ENCODE results near the gene C1orf216. TPM values are rescaled to one million over a fixed set of nuclear protein-coding genes. Genes with fewer than 3 reads are reported as not detected.
"Not testable (repeated sequence)": the region's sequence is repeated elsewhere in the genome, so short reads cannot be mapped to it uniquely, and the experiment has no call there.

C1orf216 gene
- total RNA-seq, 4 donors from 2014 or later = 9.1 to 21.8 (median 18.4) TPM

DNA sequence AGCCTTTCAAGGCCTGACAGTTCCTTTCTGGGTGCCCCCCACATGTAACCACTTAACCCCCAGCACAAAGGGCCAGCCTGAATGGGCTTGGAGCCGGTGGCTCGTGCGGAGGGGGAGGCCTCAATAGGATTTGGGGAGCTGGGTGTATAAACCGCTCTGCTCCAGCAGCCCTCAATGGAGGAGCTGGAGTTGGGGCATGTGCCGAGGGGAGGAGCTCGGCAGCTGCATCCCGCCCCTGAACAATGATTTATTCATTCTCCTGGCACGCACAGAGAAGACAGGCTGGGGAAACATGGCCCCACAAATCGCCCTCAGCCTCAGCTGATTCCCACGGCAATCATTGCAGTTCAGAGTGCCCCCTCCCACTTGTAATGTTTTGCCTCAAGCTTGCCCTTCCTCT is 6.9 kb upstream of the C1orf216 start:
- no peak for DNase-seq
- no peaks in the 10 kb centered on the region for H3K36me3 ChIP-seq
- no peaks in the 10 kb centered on the region for H3K27me3 ChIP-seq

DNA sequence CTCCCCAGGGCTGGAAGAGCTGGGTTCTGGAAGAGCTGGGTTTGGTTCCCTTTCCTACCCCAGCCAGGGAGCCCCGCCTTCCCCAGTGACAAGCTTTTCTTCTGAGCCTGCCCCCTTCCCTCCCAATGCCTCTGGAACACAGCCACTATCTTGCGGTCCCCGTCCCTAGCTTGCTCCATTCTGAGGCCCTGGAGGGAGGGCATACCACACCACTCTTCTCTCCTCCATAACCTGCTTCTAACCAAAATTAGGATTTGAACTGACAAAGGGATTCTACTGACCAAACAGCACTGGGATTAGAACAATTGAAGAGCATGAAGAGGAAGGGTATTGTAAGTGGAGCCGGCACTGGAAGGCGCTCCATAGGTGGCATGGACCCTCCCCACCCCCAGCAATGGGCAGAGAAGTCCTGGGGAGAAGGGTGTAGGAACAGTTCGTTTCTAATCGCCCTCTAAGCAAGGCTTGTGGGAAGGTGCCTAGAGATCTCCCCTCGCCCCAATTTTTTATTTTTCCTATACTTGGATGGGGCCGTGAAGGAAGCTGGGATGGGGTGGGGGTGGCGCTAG is 690 bp downstream of the C1orf216 start:
- no peak for TF ChIP-seq POLR2A (IDR thresholded peaks at IDR 0.05)
- TF ChIP-seq, protein P1, sequence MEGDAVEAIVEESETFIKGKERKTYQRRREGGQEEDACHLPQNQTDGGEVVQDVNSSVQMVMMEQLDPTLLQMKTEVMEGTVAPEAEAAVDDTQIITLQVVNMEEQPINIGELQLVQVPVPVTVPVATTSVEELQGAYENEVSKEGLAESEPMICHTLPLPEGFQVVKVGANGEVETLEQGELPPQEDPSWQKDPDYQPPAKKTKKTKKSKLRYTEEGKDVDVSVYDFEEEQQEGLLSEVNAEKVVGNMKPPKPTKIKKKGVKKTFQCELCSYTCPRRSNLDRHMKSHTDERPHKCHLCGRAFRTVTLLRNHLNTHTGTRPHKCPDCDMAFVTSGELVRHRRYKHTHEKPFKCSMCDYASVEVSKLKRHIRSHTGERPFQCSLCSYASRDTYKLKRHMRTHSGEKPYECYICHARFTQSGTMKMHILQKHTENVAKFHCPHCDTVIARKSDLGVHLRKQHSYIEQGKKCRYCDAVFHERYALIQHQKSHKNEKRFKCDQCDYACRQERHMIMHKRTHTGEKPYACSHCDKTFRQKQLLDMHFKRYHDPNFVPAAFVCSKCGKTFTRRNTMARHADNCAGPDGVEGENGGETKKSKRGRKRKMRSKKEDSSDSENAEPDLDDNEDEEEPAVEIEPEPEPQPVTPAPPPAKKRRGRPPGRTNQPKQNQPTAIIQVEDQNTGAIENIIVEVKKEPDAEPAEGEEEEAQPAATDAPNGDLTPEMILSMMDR (IDR thresholded peaks at IDR 0.05) = no peak
- intact Hi-C loops (cut with DNase I; ENCODE audit: low total_unique reads) = no loop called here
- DNase-seq = peak; percentile 49 to 57
- H3K4me1 ChIP-seq = peaks cover 0 to 15% of the 10 kb centered on the region in 2 donors
- H3K4me3 ChIP-seq = peak overlapping the region; percentile 65 to 95
- no peaks in the 10 kb centered on the region for H3K36me3 ChIP-seq
- peak overlapping the region; percentile 82 to 90 for H3K27ac ChIP-seq
- H3K27me3 ChIP-seq = no peaks in the 10 kb centered on the region
- no peaks in the 10 kb centered on the region for H3K9me3 ChIP-seq

More for the DNA sequence above, 6.9 kb upstream of the C1orf216 start:
- no peaks in the 10 kb centered on the region for H3K9me3 ChIP-seq
- TF ChIP-seq, protein P1 (IDR thresholded peaks at IDR 0.05) = no peak
- no peak for TF ChIP-seq POLR2A (IDR thresholded peaks at IDR 0.05)
- no peak overlapping the region for H3K4me3 ChIP-seq
- no peaks in the 10 kb centered on the region for H3K4me1 ChIP-seq
- intact Hi-C loops (cut with DNase I; ENCODE audit: low total_unique reads) = loop anchor here (5.0 kb wide), 1 partner anchor 158 kb away; no protein-coding TSS in a partner anchor
- H3K27ac ChIP-seq = no peak overlapping the region

DNA sequence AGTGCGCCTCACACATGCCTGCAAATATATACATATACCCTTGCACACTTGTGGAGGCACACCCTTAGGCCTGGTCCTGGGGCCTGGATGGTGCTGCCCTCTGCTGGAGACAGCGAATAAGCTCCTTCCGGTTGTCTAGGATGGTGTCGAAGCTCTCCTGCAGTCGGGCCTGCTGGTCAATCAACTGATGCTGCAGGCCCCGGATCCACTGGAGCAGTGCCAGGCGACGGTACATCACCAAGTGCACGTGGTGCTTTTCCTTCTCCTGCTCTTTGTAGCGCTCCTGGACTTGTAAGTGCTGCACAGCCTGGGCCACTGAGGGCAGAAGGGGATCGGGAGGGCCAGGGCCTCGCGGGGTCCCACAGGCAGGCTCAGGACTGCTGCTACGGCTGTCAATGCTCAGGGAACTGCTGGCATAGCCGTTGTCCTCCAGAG is 3.1 kb downstream of the C1orf216 start:
- DNase-seq = peak; percentile 51 to 59
- intact Hi-C loops (cut with DNase I; ENCODE audit: low total_unique reads) = no loop called here
- peaks cover 0 to 15% of the 10 kb centered on the region in 2 donors for H3K4me1 ChIP-seq
- H3K9me3 ChIP-seq = no peaks in the 10 kb centered on the region
- H3K4me3 ChIP-seq = no peak overlapping the region
- no peaks in the 10 kb centered on the region for H3K27me3 ChIP-seq
- no peak overlapping the region for H3K27ac ChIP-seq
- TF ChIP-seq POLR2A (IDR thresholded peaks at IDR 0.05) = no peak
- TF ChIP-seq, protein P1 (IDR thresholded peaks at IDR 0.05) = peak; percentile 47 to 68 (median 50)
- no peaks in the 10 kb centered on the region for H3K36me3 ChIP-seq

DNA sequence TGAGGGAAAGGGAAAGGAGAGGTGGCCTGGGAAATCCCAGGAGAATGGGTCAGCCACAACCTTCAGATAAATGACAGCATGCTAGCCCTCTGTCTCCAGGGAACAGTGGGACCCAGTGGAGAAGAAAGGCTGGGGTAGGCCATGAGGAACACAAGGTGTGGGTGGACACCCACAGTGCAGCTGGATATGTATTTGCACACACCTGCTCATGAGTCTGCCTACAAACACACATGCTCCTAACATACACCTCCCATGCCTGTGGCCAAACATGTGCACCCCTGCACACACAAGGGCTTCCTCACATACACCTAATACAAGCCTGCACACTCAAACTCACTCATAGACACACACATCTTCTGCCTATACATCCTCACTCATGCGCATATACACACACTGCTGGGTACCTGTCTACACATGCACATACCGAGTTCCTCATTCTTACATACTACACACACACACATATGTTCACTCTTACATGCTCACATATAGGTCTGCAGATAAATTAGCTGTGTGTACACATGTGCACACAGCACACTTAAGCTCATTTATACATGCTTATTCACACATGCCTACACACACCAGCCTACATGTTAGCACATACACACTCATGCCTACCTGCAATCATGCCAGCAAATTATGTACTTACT is 3.6 kb downstream of the C1orf216 start:
- TF ChIP-seq POLR2A (IDR thresholded peaks at IDR 0.05) = no peak
- TF ChIP-seq, protein P1 (IDR thresholded peaks at IDR 0.05) = no peak
- Histone ChIP-seq H3K27ac (no peak overlapping the region), H3K27me3 (no peaks in the 10 kb centered on the region), H3K9me3 (no peaks in the 10 kb centered on the region), H3K4me1 (peaks cover 0 to 15% of the 10 kb centered on the region in 2 donors), H3K4me3 (no peak overlapping the region), H3K36me3 (no peaks in the 10 kb centered on the region)
- intact Hi-C loops (cut with DNase I; ENCODE audit: low total_unique reads) = no loop called here
- DNase-seq = no peak

DNA sequence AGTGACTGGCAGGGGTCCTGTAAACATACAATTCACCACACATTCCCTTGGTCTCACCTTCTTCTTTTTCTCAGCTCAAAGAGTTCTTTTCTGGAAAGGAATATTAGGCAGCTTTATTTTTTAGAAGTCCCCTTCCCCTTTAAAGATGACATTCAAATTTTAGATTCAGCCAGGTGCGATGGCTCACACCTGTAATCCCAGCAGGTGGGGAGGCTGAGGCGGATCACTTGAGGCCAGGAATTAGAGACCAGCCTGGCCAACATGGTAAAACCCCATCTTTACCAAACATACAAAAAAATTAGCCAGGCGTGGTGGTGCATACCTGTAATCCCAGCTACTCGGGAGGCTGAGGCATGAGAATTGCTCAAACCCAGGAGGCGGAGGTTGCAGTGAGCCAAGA is 7.6 kb downstream of the C1orf216 start:
- H3K27ac ChIP-seq; DNase-seq; H3K4me3 ChIP-seq; H3K27me3 ChIP-seq; H3K36me3 ChIP-seq; intact Hi-C loops (cut with DNase I; ENCODE audit: low total_unique reads); H3K9me3 ChIP-seq: not testable (repeated sequence)
- peaks cover 0 to 14% of the 10 kb centered on the region in 2 donors for H3K4me1 ChIP-seq
